Measurements from ENCODE around the gene CASP6.

CASP6 gene

GRCh38 chr4:109665783-109666485, 37.3 kb downstream of the CASP6 start:
- DNase-seq: no peak

GRCh38 chr4:109662771-109663170, 40.5 kb downstream of the CASP6 start:
- no peak for DNase-seq

- DNase-seq: no peak
These were observed 41.1 kb downstream of the CASP6 start for GRCh38 chr4:109662116-109662515.

GRCh38 chr4:109658871-109659410, 44.3 kb downstream of the CASP6 start:
- DNase-seq: no peak

- DNase-seq: no peak
These were observed 45.3 kb downstream of the CASP6 start for GRCh38 chr4:109657854-109658418.

GRCh38 chr4:109655396-109655795, 47.8 kb downstream of the CASP6 start:
- no peak for DNase-seq

- DNase-seq: no peak
These were observed 53.4 kb downstream of the CASP6 start for GRCh38 chr4:109649872-109650271.

- DNase-seq: no peak
These were observed 54.2 kb downstream of the CASP6 start for GRCh38 chr4:109648997-109649575.

GRCh38 chr4:109648266-109648996, 54.8 kb downstream of the CASP6 start:
- no peak for DNase-seq

- no peak for DNase-seq
These were observed 57.2 kb downstream of the CASP6 start for GRCh38 chr4:109645874-109646710.

- DNase-seq: no peak
These were observed 62.6 kb downstream of the CASP6 start for GRCh38 chr4:109640644-109641043.

All from AML-193 (cell line).